Neural progenitor cell (in vitro differentiated cells): ENCODE data around the gene HOGA1. TPM values are rescaled to one million over a fixed set of nuclear protein-coding genes. Genes with fewer than 3 reads are reported as not detected.

Experiments used
- DNase-seq: peaks from one replicate; pipeline ENCODE4 v3.0.0-alpha.2; 2016; ENCODE audit warnings: low spot score
- H2AFZ ChIP-seq: fragments of 200-600 bp; sonication (generic); replicated peaks from 2 replicates; pipeline ENCODE4 v1.6.1; 2016; ENCODE audit warnings: antibody characterized with exemption
- H3F3A ChIP-seq: fragments of 200-600 bp; sonication (generic); 2 replicates; pipeline ENCODE4 v1.6.1; 2016; ENCODE audit warnings: antibody characterized with exemption, low read depth
- H3K27ac ChIP-seq: fragments of 200-600 bp; sonication (generic); 2 replicates; pipeline ENCODE4 v1.5.1; 2016; ENCODE audit warnings: mild to moderate bottlenecking
- H3K27me3 ChIP-seq: fragments of 200-600 bp; sonication (generic); 2 replicates; pipeline ENCODE4 v1.6.1; 2016; ENCODE audit warnings: mild to moderate bottlenecking, moderate library complexity
- H3K36me3 ChIP-seq: fragments of 200-600 bp; sonication (generic); 2 replicates; pipeline ENCODE4 v1.5.1; 2016
- H3K4me1 ChIP-seq: fragments of 200-600 bp; sonication (generic); 2 replicates; pipeline ENCODE4 v1.6.1; 2016; ENCODE audit warnings: mixed run types
- H3K4me2 ChIP-seq: fragments of 200-600 bp; sonication (generic); 2 replicates; pipeline ENCODE4 v1.6.1; 2016
- H3K4me3 ChIP-seq: fragments of 200-600 bp; sonication (generic); 2 replicates; pipeline ENCODE4 v1.5.1; 2016
- H3K79me2 ChIP-seq: fragments of 200-600 bp; sonication (generic); 2 replicates; pipeline ENCODE4 v1.6.1; 2016; ENCODE audit warnings: low read depth
- H3K9ac ChIP-seq: fragments of 200-600 bp; sonication (generic); 2 replicates; pipeline ENCODE4 v1.6.1; 2016
- H3K9me3 ChIP-seq: fragments of 200-600 bp; sonication (generic); 2 replicates; pipeline ENCODE4 v1.5.1; 2016; ENCODE audit warnings: low read depth
- H4K20me1 ChIP-seq: fragments of 200-600 bp; sonication (generic); 2 replicates; pipeline ENCODE4 v1.6.1; 2016; ENCODE audit warnings: low read depth
- H3K27ac Mint-ChIP-seq: 3 replicates; pipeline ENCODE4 v1.8.0; 2021; ENCODE audit warnings: mixed read lengths
- H3K27me3 Mint-ChIP-seq: 2 replicates; pipeline ENCODE4 v1.8.0; 2022; ENCODE audit warnings: low read depth, mild to moderate bottlenecking, inconsistent platforms, moderate library complexity, mixed read lengths; ENCODE audit not compliant: insufficient read depth
- H3K36me3 Mint-ChIP-seq: 3 replicates; pipeline ENCODE4 v1.8.0; 2021; ENCODE audit warnings: mixed read lengths
- H3K4me1 Mint-ChIP-seq: 3 replicates; pipeline ENCODE4 v1.8.0; 2021; ENCODE audit warnings: mixed read lengths
- H3K4me3 Mint-ChIP-seq: 3 replicates; pipeline ENCODE4 v1.8.0; 2021; ENCODE audit warnings: mild to moderate bottlenecking, moderate library complexity, mixed read lengths
- H3K9me3 Mint-ChIP-seq: 3 replicates; pipeline ENCODE4 v1.8.0; 2020; ENCODE audit warnings: mixed read lengths
- CTCF ChIP-seq: fragments of 200-600 bp; sonication (generic); IDR thresholded peaks from 2 replicates; pipeline ENCODE4 v1.5.1; 2017; ENCODE audit warnings: antibody characterized with exemption, mild to moderate bottlenecking
- EZH2 ChIP-seq: fragments of 200-600 bp; sonication (generic); IDR thresholded peaks from 2 replicates; pipeline ENCODE4 v1.6.1; 2017; ENCODE audit warnings: antibody characterized with exemption, mild to moderate bottlenecking, moderate library complexity
- EZH2phosphoT487 ChIP-seq: fragments of 200-600 bp; sonication (generic); IDR thresholded peaks from 2 replicates; pipeline ENCODE4 v1.6.1; 2017; ENCODE audit warnings: antibody characterized with exemption
- total RNA-seq: library from RNA; depleted of rRNA; stranded (reverse); fragments of >200 nt; gene quantifications from 2 replicates; pipeline ENCODE4 v1.2.3, GENCODE V29; 2015; ENCODE audit warnings: low replicate concordance

The HOGA1 gene
- 0.17 and 1.2 TPM in 2 replicates for total RNA-seq

DNA sequence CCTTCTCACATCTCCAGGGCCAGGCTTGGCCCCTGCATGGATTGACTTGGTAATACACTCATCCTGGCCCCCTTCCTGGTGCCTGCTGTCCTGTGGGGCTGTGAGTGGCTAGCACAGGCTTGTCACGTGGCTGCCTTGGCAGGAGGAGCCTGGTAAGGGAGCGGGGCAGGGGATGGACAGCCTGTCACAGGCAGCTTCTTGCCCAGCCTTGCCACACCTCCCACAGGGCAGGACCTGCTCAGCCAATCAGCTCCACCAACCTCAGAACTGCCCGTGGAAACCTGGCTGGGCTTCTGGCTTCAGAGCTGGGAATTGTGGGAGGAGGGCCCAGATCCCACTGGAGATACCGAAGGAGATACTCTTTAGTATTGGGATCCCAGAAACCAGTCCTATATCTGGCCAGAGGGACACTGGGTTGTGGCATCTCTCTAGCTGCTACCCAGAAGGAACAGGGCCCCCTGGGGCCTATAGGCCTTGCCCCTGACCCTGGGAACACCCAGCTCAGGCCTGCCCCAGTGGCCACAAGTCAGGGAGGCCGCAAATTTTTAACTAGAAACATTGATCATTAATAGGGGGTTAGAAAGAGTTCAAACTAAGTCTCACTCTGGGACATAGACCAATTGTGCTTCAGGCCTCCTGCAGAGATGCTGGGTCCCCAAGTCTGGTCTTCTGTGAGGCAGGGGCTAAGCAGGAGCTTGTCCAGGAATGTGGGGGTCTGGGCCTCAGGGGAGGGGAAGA is at the start of gene HOGA1:
TSS of gene HOGA1 (plus strand) at position 330 of the 738 bp plus-strand sequence. CDS start at position 645, 315 bp downstream.
- H3K9me3 Mint-ChIP-seq = no peaks in the 10 kb centered on the region
- H3K36me3 ChIP-seq = no peaks in the 10 kb centered on the region
- H2AFZ ChIP-seq = peak within 1 kb of the TSS; percentile 73
- H3K27me3 ChIP-seq = no peaks in the 10 kb centered on the region
- H3K4me3 Mint-ChIP-seq = no peak within 1 kb of the TSS
- peaks cover 5% of the 10 kb centered on the region for H3K27me3 Mint-ChIP-seq
- TF ChIP-seq EZH2phosphoT487 (no peak), EZH2 (no peak), CTCF (no peak)
- H3K9ac ChIP-seq = no peak within 1 kb of the TSS
- H3K4me2 ChIP-seq = no peak within 1 kb of the TSS
- peak; percentile 36 for DNase-seq
- no peaks in the 10 kb centered on the region for H3K9me3 ChIP-seq
- no peaks in the 10 kb centered on the region for H3K4me1 ChIP-seq
- peaks cover 14% of the 10 kb centered on the region for H3K4me1 Mint-ChIP-seq
- H3K4me3 ChIP-seq = no peak within 1 kb of the TSS
- H3K27ac Mint-ChIP-seq = no peak within 1 kb of the TSS
- no peak within 1 kb of the TSS for H3K27ac ChIP-seq
- H3K79me2 ChIP-seq = no peaks in the 10 kb centered on the region
- no peaks in the 10 kb centered on the region for H3F3A ChIP-seq
- no peaks in the 10 kb centered on the region for H4K20me1 ChIP-seq
- H3K36me3 Mint-ChIP-seq = no peaks in the 10 kb centered on the region

GRCh38 chr10:97534746-97535367 is 49.3 kb upstream of the HOGA1 start:
- no peaks in the 10 kb centered on the region for H3K27me3 ChIP-seq
- H3K9ac ChIP-seq = no peak overlapping the region
- Mint-ChIP-seq H3K4me3 (no peak overlapping the region), H3K27me3 (peaks cover 2% of the 10 kb centered on the region), H3K9me3 (peaks cover 2% of the 10 kb centered on the region), H3K36me3 (peaks cover 2% of the 10 kb centered on the region), H3K27ac (no peak overlapping the region), H3K4me1 (peaks cover 29% of the 10 kb centered on the region)
- no peaks in the 10 kb centered on the region for H3K36me3 ChIP-seq
- no peak overlapping the region for H3K4me3 ChIP-seq
- H3K9me3 ChIP-seq = no peaks in the 10 kb centered on the region
- H4K20me1 ChIP-seq = no peaks in the 10 kb centered on the region
- no peaks in the 10 kb centered on the region for H3F3A ChIP-seq
- DNase-seq = peak; percentile 62
- no peak overlapping the region for H3K4me2 ChIP-seq
- no peak overlapping the region for H2AFZ ChIP-seq
- no peak overlapping the region for H3K27ac ChIP-seq
- no peaks in the 10 kb centered on the region for H3K79me2 ChIP-seq
- peaks cover under 1% of the 10 kb centered on the region for H3K4me1 ChIP-seq
- TF ChIP-seq CTCF (peak; percentile 70), EZH2phosphoT487 (no peak)

GRCh38 chr10:97537186-97537869 is 46.9 kb upstream of the HOGA1 start:
- TF ChIP-seq EZH2 (no peak), EZH2phosphoT487 (no peak), CTCF (no peak)
- H3K4me1 Mint-ChIP-seq = peaks cover 41% of the 10 kb centered on the region
- no peak for DNase-seq
- Histone ChIP-seq H3K9me3 (no peaks in the 10 kb centered on the region), H3K27me3 (no peaks in the 10 kb centered on the region), H3K4me3 (no peak overlapping the region), H3K27ac (no peak overlapping the region), H3K79me2 (no peaks in the 10 kb centered on the region), H3F3A (peaks cover 6% of the 10 kb centered on the region), H3K4me1 (peaks cover 11% of the 10 kb centered on the region), H4K20me1 (no peaks in the 10 kb centered on the region), H3K36me3 (no peaks in the 10 kb centered on the region), H3K4me2 (no peak overlapping the region), H3K9ac (no peak overlapping the region), H2AFZ (no peak overlapping the region)
- peaks cover 2% of the 10 kb centered on the region for H3K27me3 Mint-ChIP-seq
- no peaks in the 10 kb centered on the region for H3K36me3 Mint-ChIP-seq
- H3K27ac Mint-ChIP-seq = no peak overlapping the region
- H3K4me3 Mint-ChIP-seq = no peak overlapping the region
- H3K9me3 Mint-ChIP-seq = no peaks in the 10 kb centered on the region
